ENCODE results near the gene KCNK3. TPM values are rescaled to one million over a fixed set of nuclear protein-coding genes. Genes with fewer than 3 reads are reported as not detected.

The KCNK3 gene
- total RNA-seq, 4 donors from 2014 or later, result 1.6 to 7.7 (median 3.5) TPM

DNA sequence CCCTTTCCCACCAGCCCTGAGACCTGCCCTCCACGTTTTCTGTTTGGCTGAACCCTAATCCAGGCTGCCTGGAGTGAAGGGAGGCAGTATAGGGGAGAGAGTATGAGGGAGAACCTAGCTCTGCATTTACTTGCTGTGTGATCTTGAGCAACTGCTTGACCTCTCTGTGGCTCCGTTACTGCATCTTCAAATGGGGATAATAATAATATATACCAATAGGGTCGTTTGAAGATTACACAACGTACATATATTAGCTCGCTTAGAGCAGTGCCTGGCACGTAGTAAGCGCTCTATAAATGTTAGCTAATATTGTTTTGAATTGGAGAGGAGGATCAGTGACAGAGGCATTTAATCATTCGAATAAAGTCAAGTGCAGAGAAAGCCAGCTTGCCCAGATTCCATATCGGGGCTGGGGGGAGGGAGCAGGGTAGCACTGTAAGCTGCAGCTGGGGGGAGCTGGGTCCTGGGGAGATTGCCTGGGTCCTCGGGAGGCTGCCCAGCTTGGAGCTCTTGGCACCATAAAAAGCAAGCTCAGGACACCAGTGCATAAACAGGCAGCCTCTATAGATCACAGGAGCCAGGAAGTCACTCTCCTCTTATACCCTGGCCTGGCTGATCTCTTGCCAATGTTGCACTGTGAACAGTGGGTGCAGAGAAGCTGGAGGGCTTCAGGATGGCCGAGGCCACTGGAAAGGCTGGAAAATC lies 19.1 kb downstream of the KCNK3 start:
- TF ChIP-seq, protein P1, sequence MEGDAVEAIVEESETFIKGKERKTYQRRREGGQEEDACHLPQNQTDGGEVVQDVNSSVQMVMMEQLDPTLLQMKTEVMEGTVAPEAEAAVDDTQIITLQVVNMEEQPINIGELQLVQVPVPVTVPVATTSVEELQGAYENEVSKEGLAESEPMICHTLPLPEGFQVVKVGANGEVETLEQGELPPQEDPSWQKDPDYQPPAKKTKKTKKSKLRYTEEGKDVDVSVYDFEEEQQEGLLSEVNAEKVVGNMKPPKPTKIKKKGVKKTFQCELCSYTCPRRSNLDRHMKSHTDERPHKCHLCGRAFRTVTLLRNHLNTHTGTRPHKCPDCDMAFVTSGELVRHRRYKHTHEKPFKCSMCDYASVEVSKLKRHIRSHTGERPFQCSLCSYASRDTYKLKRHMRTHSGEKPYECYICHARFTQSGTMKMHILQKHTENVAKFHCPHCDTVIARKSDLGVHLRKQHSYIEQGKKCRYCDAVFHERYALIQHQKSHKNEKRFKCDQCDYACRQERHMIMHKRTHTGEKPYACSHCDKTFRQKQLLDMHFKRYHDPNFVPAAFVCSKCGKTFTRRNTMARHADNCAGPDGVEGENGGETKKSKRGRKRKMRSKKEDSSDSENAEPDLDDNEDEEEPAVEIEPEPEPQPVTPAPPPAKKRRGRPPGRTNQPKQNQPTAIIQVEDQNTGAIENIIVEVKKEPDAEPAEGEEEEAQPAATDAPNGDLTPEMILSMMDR (IDR thresholded peaks at IDR 0.05), result no peak
- ATAC-seq (ENCODE audit: low FRiP score) (no peak), DNase-seq (ENCODE audit: low spot score) (no peak)

DNA sequence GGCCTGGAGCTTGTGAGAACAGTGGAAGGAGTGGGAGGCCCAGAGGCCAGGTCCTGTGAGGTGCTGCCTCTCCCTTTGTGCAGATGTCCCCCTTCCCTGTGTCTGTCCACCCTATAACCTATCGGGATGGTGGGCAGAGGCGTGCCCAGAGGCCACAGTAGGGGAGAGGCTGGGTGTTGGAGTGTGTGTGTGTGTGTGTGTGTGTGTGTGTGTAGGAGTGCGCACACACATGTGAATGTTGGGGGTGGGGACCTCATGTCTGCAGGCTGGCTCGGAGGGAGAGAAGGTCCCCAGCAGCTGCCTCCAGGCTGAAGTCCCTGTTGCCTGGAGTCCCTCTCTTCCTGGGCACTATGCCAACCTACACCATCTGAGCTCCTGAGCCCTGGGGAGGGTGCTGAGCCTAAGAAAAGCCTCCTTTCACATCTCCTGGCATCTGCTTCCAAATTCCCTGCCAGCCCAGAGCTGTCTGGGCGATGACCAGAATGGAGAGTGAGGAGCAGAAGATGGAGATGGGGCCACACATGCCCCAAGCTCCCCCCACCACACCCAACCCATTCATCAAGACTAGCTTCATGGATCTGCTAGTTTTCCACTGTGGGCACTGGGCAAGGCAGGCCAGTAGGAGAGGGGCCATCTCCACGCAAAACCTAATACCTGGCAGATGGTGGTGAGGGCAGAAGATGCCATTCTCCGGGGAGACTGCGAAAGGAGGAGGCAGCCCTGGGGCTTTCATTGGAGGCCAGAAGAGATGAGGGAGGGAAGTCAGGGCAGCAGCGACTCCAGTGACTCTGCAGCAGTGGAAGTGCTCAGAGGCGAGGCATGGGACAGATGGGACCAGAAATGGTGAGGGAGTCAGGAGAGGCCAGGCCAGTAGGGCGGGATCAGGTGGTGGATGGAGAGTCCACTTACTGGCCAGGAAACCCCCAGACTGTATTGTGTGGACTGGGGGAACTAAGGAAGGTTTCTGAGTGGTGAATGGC lies 20.3 kb downstream of the KCNK3 start:
- ATAC-seq (ENCODE audit: low FRiP score) (no peak), DNase-seq (ENCODE audit: low spot score) (no peak)
- TF ChIP-seq, protein P1 (IDR thresholded peaks at IDR 0.05), result no peak

GRCh38 chr2:26715528-26716270 lies 23.2 kb downstream of the KCNK3 start:
- no peak for ATAC-seq (ENCODE audit: low FRiP score)

GRCh38 chr2:26716340-26716739 lies 23.8 kb downstream of the KCNK3 start:
- TF ChIP-seq, protein P1 (IDR thresholded peaks at IDR 0.05), result no peak
- ATAC-seq (ENCODE audit: low FRiP score) (no peak), DNase-seq (ENCODE audit: low spot score) (no peak)

More at GRCh38 chr2:26715528-26716270, 23.2 kb downstream of the KCNK3 start:
- TF ChIP-seq, protein P1 (IDR thresholded peaks at IDR 0.05), result no peak
- no peak for DNase-seq (ENCODE audit: low spot score)

GRCh38 chr2:26716769-26717168 lies 24.2 kb downstream of the KCNK3 start:
- ATAC-seq (ENCODE audit: low FRiP score) (no peak), DNase-seq (ENCODE audit: low spot score) (no peak)
- TF ChIP-seq, protein P1 (IDR thresholded peaks at IDR 0.05), result no peak

DNA sequence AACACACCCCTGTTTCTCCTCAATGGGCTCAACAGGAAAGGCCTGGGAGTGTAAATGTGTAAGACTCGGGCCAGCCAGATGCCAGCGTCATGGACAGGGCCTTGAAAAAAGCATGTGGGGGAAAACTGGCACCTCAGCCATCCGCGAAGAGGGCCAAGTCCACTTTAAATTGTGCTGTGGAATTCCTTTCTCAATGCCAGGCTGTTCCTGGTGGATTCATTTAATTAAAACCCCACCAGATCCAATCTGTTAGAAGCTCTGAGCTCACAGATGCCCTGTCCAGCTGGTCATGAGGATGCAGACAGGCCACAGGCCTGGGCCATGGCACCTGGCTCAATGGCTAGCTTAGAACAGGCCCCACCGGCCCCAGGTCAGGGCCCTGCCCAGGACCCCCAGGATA lies 24.8 kb downstream of the KCNK3 start:
- ATAC-seq (ENCODE audit: low FRiP score), result no peak

More for the DNA sequence above, 24.8 kb downstream of the KCNK3 start:
- TF ChIP-seq, protein P1 (IDR thresholded peaks at IDR 0.05), result no peak
- no peak for DNase-seq (ENCODE audit: low spot score)

Data from omental fat pad (tissue), 4 donors.